AG04449 (cell line): Measurements from ENCODE around the gene JAKMIP1.

Source experiments
- CTCF ChIA-PET: fragments of 350-600 bp; formaldehyde crosslinking; extraction: SDS; loops from one replicate; lab custom pipeline; 2021; ENCODE audit warnings: antibody characterized with exemption; lab: Yijun Ruan, JAX
- POLR2A ChIA-PET: fragments of 400-600, 350-600 bp; formaldehyde crosslinking; extraction: SDS; loops from one replicate; lab custom pipeline; 2020; ENCODE audit warnings: antibody characterized with exemption, inconsistent platforms; lab: Yijun Ruan, JAX
- DNase-seq: peaks from one replicate; pipeline ENCODE4 v3.0.0-alpha.2; 2010; ENCODE audit warnings: low read depth, low spot score
- H3K4me3 ChIP-seq: 2 replicates; pipeline ENCODE4 v1.5.1; 2011; ENCODE audit warnings: low read depth, mild to moderate bottlenecking, control low read depth, low read length
- CTCF ChIP-seq: IDR thresholded peaks from one replicate; pipeline ENCODE4 v1.5.1; 2011; ENCODE audit warnings: mild to moderate bottlenecking, moderate library complexity, low read length, control low read depth, inconsistent platforms; ENCODE audit not compliant: insufficient read depth; ENCODE audit errors: missing control alignments

The JAKMIP1 gene

DNA sequence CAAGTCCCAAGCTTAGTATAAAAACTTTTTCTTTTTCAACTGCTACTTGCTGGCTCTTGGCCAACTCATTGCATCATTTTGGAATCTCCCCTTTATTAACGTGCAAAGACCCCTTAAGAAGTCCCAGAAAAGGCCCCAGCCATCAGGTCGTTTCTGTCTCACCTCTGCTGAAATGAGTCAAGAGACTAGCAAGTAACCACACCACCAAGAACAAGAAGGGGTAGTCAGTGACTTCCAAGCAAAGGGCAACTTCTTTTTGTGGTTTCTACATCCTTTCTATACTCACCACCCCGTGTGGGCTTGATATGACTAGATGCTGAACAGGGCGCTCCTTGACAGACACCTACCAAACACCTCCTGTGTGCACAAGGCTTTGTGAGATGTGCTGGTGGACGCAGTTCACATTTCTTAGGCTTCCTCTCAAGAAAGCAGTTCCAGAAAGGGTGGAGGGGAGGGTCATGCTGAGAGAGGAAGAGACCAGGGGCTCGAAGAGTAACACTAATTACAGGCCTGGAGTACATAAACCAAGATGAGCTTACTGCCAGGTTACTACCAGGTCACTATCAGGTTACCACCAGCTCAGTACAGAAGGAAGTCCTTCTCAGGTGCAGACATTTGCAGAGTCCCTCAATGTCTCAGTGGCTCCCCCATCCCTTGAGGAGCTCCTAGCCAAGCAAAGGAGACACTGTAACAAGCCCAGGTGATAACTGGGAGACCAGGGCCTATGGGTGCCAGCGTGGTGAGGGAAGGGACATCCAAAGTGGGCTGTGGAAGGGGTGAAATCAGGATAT is 19.3 kb downstream of the JAKMIP1 start:
- POLR2A ChIA-PET, result no interaction called here
- CTCF ChIA-PET, result no interaction called here
- no peak overlapping the region for H3K4me3 ChIP-seq
- no peak for TF ChIP-seq CTCF
- DNase-seq, result no peak

DNA sequence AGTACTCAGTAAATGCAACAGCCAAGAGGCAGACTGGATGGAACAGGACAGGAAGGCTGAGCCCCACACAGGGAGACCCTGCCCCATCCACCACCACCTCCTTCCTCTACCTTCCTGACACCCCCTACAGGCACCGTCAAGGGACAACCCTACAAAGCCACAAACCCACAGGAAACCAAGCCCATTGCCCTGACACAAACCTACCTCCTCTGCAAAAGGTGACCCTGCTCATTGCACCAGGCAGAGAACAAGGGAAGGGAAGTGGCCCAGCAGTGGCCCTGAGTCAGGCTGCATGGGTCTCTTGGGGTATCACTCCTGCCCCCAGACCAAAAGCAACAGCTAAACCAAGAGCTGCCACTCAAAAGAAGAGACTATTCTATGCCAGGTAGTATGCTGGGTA is 21.0 kb downstream of the JAKMIP1 start:
- no peak overlapping the region for H3K4me3 ChIP-seq
- DNase-seq, result no peak
- ChIA-PET CTCF (no interaction called here), POLR2A (no interaction called here)
- TF ChIP-seq CTCF, result no peak

GRCh38 chr4:6178757-6179156 is 21.6 kb downstream of the JAKMIP1 start:
- DNase-seq, result no peak
- POLR2A ChIA-PET, result no interaction called here
- H3K4me3 ChIP-seq, result no peak overlapping the region
- CTCF ChIA-PET, result no interaction called here
- no peak for TF ChIP-seq CTCF

- H3K4me3 ChIP-seq, result no peak overlapping the region
- ChIA-PET CTCF (no interaction called here), POLR2A (no interaction called here)
- no peak for DNase-seq
- TF ChIP-seq CTCF, result no peak
These were observed 22.7 kb downstream of the JAKMIP1 start for GRCh38 chr4:6177587-6178197.

DNA sequence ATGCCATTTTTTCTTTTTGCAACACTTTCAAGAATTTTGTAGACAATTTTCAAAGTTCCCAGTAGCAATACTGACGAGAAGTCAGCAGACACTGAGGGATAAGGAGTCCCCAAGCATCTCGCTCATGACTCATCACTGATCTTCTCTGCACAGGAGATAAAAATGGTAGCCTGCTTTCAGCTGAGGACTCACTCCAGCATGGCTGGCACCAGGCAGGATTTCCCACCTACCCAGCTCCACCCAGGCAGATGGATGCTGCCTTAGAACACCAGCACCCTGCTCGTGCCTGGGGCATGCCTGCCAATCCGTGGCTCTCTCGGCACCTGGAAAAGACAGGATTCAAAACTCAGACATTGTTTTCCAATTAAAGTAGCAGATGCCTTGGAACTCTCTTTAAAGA is 24.9 kb downstream of the JAKMIP1 start:
- TF ChIP-seq CTCF, result no peak
- DNase-seq, result no peak

GRCh38 chr4:6172927-6173200 is 27.5 kb downstream of the JAKMIP1 start:
- DNase-seq, result no peak
- TF ChIP-seq CTCF, result no peak
- POLR2A ChIA-PET, result no interaction called here
- H3K4me3 ChIP-seq, result no peak overlapping the region
- CTCF ChIA-PET, result no interaction called here

More for the DNA sequence above, 24.9 kb downstream of the JAKMIP1 start:
- H3K4me3 ChIP-seq, result no peak overlapping the region
- CTCF ChIA-PET, result no interaction called here
- POLR2A ChIA-PET, result no interaction called here
